Liver (tissue), 10 donors: Measurements from ENCODE around the gene ERAP2. TPM values are rescaled to one million over a fixed set of nuclear protein-coding genes. Genes with fewer than 3 reads are reported as not detected.

Experiments
- DNase-seq: peaks from one replicate; pipeline ENCODE4 v3.0.0-alpha.2; 2017; ENCODE audit warnings: low spot score
- H3K27ac ChIP-seq, 2 donors: one replicate each; pipeline ENCODE4 v1.7.0; 2013; ENCODE audit warnings: inconsistent platforms in 2 of 2, low read length in 2 of 2, control low read depth in 1 of 2, low read depth in 1 of 2, mild to moderate bottlenecking in 1 of 2
- H3K27me3 ChIP-seq, 4 donors: one replicate each; pipeline versions ENCODE4 v1.6.1 to v1.7.0; 2013; ENCODE audit warnings: low read length in 3 of 4, inconsistent platforms in 1 of 4, mild to moderate bottlenecking in 1 of 4, moderate library complexity in 1 of 4; ENCODE audit not compliant: control insufficient read depth in 4 of 4, insufficient read depth in 4 of 4
- H3K36me3 ChIP-seq, 4 donors: one replicate each; pipeline versions ENCODE4 v1.6.1 to v1.7.0; 2013; ENCODE audit warnings: low read length in 3 of 4, mild to moderate bottlenecking in 3 of 4, low read depth in 1 of 4, moderate library complexity in 1 of 4; ENCODE audit not compliant: control insufficient read depth in 4 of 4, insufficient read depth in 3 of 4
- H3K4me1 ChIP-seq, 4 donors: one replicate each; pipeline versions ENCODE4 v1.6.1 to v1.7.0; 2013; ENCODE audit warnings: low read length in 3 of 4, mild to moderate bottlenecking in 3 of 4, moderate library complexity in 1 of 4; ENCODE audit not compliant: control insufficient read depth in 4 of 4, insufficient read depth in 4 of 4
- H3K4me3 ChIP-seq, 3 donors: one replicate each; pipeline versions ENCODE4 v1.6.1 to v1.7.0; 2013; ENCODE audit warnings: low read length in 3 of 3, control low read depth in 1 of 3, low read depth in 1 of 3, mild to moderate bottlenecking in 1 of 3
- H3K9ac ChIP-seq, 2 donors: one replicate each; pipeline ENCODE4 v1.7.0; 2013; ENCODE audit warnings: low read length in 2 of 2, mild to moderate bottlenecking in 2 of 2, moderate library complexity in 2 of 2, control low read depth in 1 of 2, low read depth in 1 of 2
- H3K9me3 ChIP-seq, 4 donors: one replicate each; pipeline versions ENCODE4 v1.6.1 to v1.7.0; 2013; ENCODE audit warnings: low read length in 3 of 4; ENCODE audit not compliant: control insufficient read depth in 4 of 4
- ATF3 ChIP-seq: IDR thresholded peaks from 2 replicates; pipeline ENCODE4 v1.6.1; 2016; ENCODE audit warnings: antibody characterized with exemption
- EGR1 ChIP-seq, 2 donors: IDR thresholded peaks; 2 replicates each; pipeline ENCODE4 v1.6.1; 2016 to 2018; ENCODE audit warnings: antibody characterized with exemption in 2 of 2, low read depth in 2 of 2
- FOXA1 ChIP-seq: IDR thresholded peaks from 2 replicates; pipeline ENCODE4 v1.6.1; 2016; ENCODE audit warnings: antibody characterized with exemption
- FOXA2 ChIP-seq: IDR thresholded peaks from 2 replicates; pipeline ENCODE4 v1.6.1; 2016; ENCODE audit warnings: antibody characterized with exemption
- GABPA ChIP-seq, 2 donors: IDR thresholded peaks in 1 of 2; conservative IDR thresholded peaks in 1 of 2; 2 replicates each; pipeline ENCODE4 v1.6.1; 2016; ENCODE audit warnings: antibody characterized with exemption in 2 of 2, mild to moderate bottlenecking in 1 of 2, moderate library complexity in 1 of 2
- HNF4A ChIP-seq, 2 donors: conservative IDR thresholded peaks; 2 replicates each; pipeline ENCODE4 v1.6.1; 2016; ENCODE audit warnings: antibody characterized with exemption in 2 of 2, mild to moderate bottlenecking in 2 of 2
- HNF4G ChIP-seq: IDR thresholded peaks from 2 replicates; pipeline ENCODE4 v1.6.1; 2016; ENCODE audit warnings: antibody characterized with exemption
- JUND ChIP-seq, 2 donors: IDR thresholded peaks; 2 replicates each; pipeline ENCODE4 v1.6.1; 2016; ENCODE audit warnings: antibody characterized with exemption in 2 of 2
- MAX ChIP-seq: IDR thresholded peaks from 2 replicates; pipeline ENCODE4 v1.6.1; 2016; ENCODE audit warnings: antibody characterized with exemption
- RAD21 ChIP-seq, 2 donors: IDR thresholded peaks; 2 replicates each; pipeline ENCODE4 v1.6.1; 2016; ENCODE audit warnings: antibody characterized with exemption in 2 of 2, mild to moderate bottlenecking in 2 of 2
- RXRA ChIP-seq, 2 donors: IDR thresholded peaks; 2 replicates each; pipeline ENCODE4 v1.6.1; 2017 to 2018; ENCODE audit warnings: antibody characterized with exemption in 2 of 2, mild to moderate bottlenecking in 1 of 2
- SP1 ChIP-seq: IDR thresholded peaks from 2 replicates; pipeline ENCODE4 v1.6.1; 2018; ENCODE audit warnings: antibody characterized with exemption, mild to moderate bottlenecking
- TAF1 ChIP-seq: conservative IDR thresholded peaks from 2 replicates; pipeline ENCODE4 v1.6.1; 2016; ENCODE audit warnings: antibody characterized with exemption, mild to moderate bottlenecking
- YY1 ChIP-seq: IDR thresholded peaks from 2 replicates; pipeline ENCODE4 v1.6.1; 2016; ENCODE audit warnings: antibody characterized with exemption, mild to moderate bottlenecking
- ZBTB33 ChIP-seq: IDR thresholded peaks from 2 replicates; pipeline ENCODE4 v1.6.1; 2016; ENCODE audit warnings: antibody characterized with exemption
- WGBS: extraction: QIAGEN DNeasy Blood & Tissue Kit; methylation state at CpG from one replicate; pipeline ENCODE4 v1.1.7; 2013; 5-methylcytosine and 5-hydroxymethylcytosine counted together
- polyA plus RNA-seq, 2 donors: library from polyadenylated mRNA; stranded (reverse) in 1 of 2; unstranded in 1 of 2; fragments of 200-250 nt in 1 of 2; fragments of >200 nt in 1 of 2; fragmentation: Nextera tagmentation in 1 of 2; extraction: Ambion mirVana in 1 of 2; gene quantifications; one replicate each; pipeline versions ENCODE4 v1.2.1 to v1.2.3, GENCODE V29; 2013 to 2015
- small RNA-seq: library from RNA; depleted of rRNA; stranded (forward); fragments of <200 nt; gene quantifications from one replicate; pipeline ENCODE3, GENCODE V24; 2014
- total RNA-seq, 2 donors: library from RNA; depleted of rRNA; stranded (reverse); fragments of >200 nt; gene quantifications; one replicate each; pipeline ENCODE4 v1.2.3, GENCODE V29; 2014
- donor health status: healthy.
- donor health status: healthy.
- donor health status: healthy.
- donor health status: healthy.
- donor health status: healthy.

Gene ERAP2
- total and polyA plus RNA-seq, 4 donors: 1.8 to 15.5 (median 10.7) TPM

- 78% methylated on average over 1 of the region's 1 CpG for WGBS
- peaks cover 0 to 5% (median 2%) of the 10 kb centered on the region in 4 donors for H3K4me1 ChIP-seq
- no peak overlapping the region for H3K4me3 ChIP-seq
- H3K27ac ChIP-seq: no peak overlapping the region
- H3K9ac ChIP-seq: no peak overlapping the region
- no peak for DNase-seq
- H3K27me3 ChIP-seq: no peaks in the 10 kb centered on the region
- TF ChIP-seq HNF4A (conservative IDR thresholded peaks at IDR 0.05) (no peak), SP1 (no peak), RAD21 (IDR thresholded peaks at IDR 0.05) (no peak), JUND (IDR thresholded peaks at IDR 0.05) (no peak), RXRA (IDR thresholded peaks at IDR 0.05) (no peak), FOXA1 (no peak), YY1 (no peak), TAF1 (no peak), FOXA2 (no peak)
- no peaks in the 10 kb centered on the region for H3K36me3 ChIP-seq
- no peaks in the 10 kb centered on the region for H3K9me3 ChIP-seq
Measured at GRCh38 chr5:96968074-96968473, 91.8 kb downstream of the ERAP2 start.

- Histone ChIP-seq H3K4me1 (peaks cover 0 to 5% (median 2%) of the 10 kb centered on the region in 4 donors), H3K4me3 (no peak overlapping the region), H3K9ac (no peak overlapping the region), H3K36me3 (no peaks in the 10 kb centered on the region), H3K27me3 (no peaks in the 10 kb centered on the region), H3K9me3 (no peaks in the 10 kb centered on the region), H3K27ac (no peak overlapping the region)
- no peak for DNase-seq
- TF ChIP-seq SP1 (no peak), HNF4G (no peak), FOXA2 (no peak), JUND (IDR thresholded peaks at IDR 0.05) (no peak), ATF3 (no peak), YY1 (no peak), GABPA (IDR thresholded peaks at IDR 0.05 in 1 of 2, conservative IDR thresholded peaks at IDR 0.05 in 1 of 2) (no peak), MAX (no peak), FOXA1 (no peak), ZBTB33 (no peak), RXRA (IDR thresholded peaks at IDR 0.05) (no peak), EGR1 (IDR thresholded peaks at IDR 0.05; ENCODE audit: low read depth in 2 of 2) (no peak)
- 85% methylated on average over 2 of the region's 2 CpGs for WGBS
Measured at GRCh38 chr5:96968614-96969013, 92.3 kb downstream of the ERAP2 start.

Small RNA genes lying within 50 kb of the gene (small RNA-seq; reads per million reads assigned to genes)
- not detected for gene RF00019

Other genes starting within 250 kb of the ERAP2 start
- gene CAST, start 214.1 kb upstream of the ERAP2 start, total RNA-seq: 100 to 1,000 TPM in 1 of 2 donors, 10 to 100 TPM in 1; 89.1 to 126 TPM
- gene CAST, start 214.1 kb upstream of the ERAP2 start, polyA plus RNA-seq: 10 to 100 TPM; 43.3 to 72.9 TPM
- gene ERAP1, start 68.6 kb upstream of the ERAP2 start, total RNA-seq: 10 to 100 TPM; 51.1 to 74.3 TPM
- gene ERAP1, start 68.6 kb upstream of the ERAP2 start, polyA plus RNA-seq: 10 to 100 TPM; 19.2 to 20.6 TPM
- 10 to 100 TPM; 15.8 to 19.7 TPM for gene LNPEP, start 59.6 kb downstream of the ERAP2 start, total RNA-seq
- 1 to 10 TPM; 1.9 to 3.2 TPM for gene LNPEP, start 59.6 kb downstream of the ERAP2 start, polyA plus RNA-seq